Omental fat pad (tissue), 4 donors: ENCODE measurements around the gene PARVG. TPM values are rescaled to one million over a fixed set of nuclear protein-coding genes. Genes with fewer than 3 reads are reported as not detected.

Experiments used
- ATAC-seq: fragments of 150-250 bp; one replicate; pipeline ENCODE4 v1.9.1; 2016; ENCODE audit warnings: mild to moderate bottlenecking, moderate library complexity; ENCODE audit not compliant: low FRiP score
- DNase-seq: peaks from one replicate; pipeline ENCODE4 v3.0.0-alpha.2; 2019; ENCODE audit warnings: low spot score
- total RNA-seq, 4 donors: library from RNA; depleted of rRNA; stranded (reverse); fragments of >200 nt; gene quantifications; one replicate each; pipeline ENCODE4 v1.1.0, GENCODE V29; 2016
- TF ChIP-seq, protein P1 (sequence below), 3 donors: fragments of 450-650 bp; IDR thresholded peaks; one replicate each; pipeline ENCODE4 v1.5.1; 2016 to 2017; ENCODE audit warnings: antibody characterized with exemption in 3 of 3, mild to moderate bottlenecking in 3 of 3, moderate library complexity in 2 of 3

The PARVG gene
- total RNA-seq, 4 donors from 2014 or later = 19.4 to 56.7 (median 39.6) TPM

DNA sequence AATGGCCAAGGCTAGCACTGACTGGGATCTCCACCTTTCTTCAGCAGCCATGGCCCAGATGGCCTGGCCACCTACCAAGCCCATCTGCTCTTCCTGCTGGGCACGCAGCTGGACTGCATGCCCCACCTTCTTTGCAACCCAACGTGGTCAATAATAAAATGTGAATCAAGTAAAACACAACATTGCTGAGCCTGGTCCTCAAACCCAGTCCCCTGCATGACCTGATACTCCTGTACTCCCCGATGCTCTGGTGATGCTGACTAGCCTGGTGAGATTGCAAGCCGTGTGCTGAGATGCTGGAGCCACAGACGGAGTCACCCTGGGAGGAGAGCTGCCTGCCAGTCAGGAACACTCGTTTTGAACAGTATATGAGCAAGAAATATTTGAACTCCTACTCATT is 34.0 kb downstream of the PARVG start:
- ATAC-seq = no peak
- TF ChIP-seq, protein P1, sequence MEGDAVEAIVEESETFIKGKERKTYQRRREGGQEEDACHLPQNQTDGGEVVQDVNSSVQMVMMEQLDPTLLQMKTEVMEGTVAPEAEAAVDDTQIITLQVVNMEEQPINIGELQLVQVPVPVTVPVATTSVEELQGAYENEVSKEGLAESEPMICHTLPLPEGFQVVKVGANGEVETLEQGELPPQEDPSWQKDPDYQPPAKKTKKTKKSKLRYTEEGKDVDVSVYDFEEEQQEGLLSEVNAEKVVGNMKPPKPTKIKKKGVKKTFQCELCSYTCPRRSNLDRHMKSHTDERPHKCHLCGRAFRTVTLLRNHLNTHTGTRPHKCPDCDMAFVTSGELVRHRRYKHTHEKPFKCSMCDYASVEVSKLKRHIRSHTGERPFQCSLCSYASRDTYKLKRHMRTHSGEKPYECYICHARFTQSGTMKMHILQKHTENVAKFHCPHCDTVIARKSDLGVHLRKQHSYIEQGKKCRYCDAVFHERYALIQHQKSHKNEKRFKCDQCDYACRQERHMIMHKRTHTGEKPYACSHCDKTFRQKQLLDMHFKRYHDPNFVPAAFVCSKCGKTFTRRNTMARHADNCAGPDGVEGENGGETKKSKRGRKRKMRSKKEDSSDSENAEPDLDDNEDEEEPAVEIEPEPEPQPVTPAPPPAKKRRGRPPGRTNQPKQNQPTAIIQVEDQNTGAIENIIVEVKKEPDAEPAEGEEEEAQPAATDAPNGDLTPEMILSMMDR (IDR thresholded peaks at IDR 0.05) = no peak
- DNase-seq = no peak

GRCh38 chr22:44215287-44215686 is 34.6 kb downstream of the PARVG start:
- DNase-seq = no peak
- TF ChIP-seq, protein P1 (IDR thresholded peaks at IDR 0.05) = no peak

GRCh38 chr22:44217346-44217745 is 36.6 kb downstream of the PARVG start:
- DNase-seq (no peak), ATAC-seq (no peak)

More at GRCh38 chr22:44215287-44215686, 34.6 kb downstream of the PARVG start:
- no peak for ATAC-seq

GRCh38 chr22:44218071-44218470 is 37.3 kb downstream of the PARVG start:
- TF ChIP-seq, protein P1 (IDR thresholded peaks at IDR 0.05) = no peak
- ATAC-seq (no peak), DNase-seq (no peak)

More at GRCh38 chr22:44217346-44217745, 36.6 kb downstream of the PARVG start:
- TF ChIP-seq, protein P1 (IDR thresholded peaks at IDR 0.05) = no peak

DNA sequence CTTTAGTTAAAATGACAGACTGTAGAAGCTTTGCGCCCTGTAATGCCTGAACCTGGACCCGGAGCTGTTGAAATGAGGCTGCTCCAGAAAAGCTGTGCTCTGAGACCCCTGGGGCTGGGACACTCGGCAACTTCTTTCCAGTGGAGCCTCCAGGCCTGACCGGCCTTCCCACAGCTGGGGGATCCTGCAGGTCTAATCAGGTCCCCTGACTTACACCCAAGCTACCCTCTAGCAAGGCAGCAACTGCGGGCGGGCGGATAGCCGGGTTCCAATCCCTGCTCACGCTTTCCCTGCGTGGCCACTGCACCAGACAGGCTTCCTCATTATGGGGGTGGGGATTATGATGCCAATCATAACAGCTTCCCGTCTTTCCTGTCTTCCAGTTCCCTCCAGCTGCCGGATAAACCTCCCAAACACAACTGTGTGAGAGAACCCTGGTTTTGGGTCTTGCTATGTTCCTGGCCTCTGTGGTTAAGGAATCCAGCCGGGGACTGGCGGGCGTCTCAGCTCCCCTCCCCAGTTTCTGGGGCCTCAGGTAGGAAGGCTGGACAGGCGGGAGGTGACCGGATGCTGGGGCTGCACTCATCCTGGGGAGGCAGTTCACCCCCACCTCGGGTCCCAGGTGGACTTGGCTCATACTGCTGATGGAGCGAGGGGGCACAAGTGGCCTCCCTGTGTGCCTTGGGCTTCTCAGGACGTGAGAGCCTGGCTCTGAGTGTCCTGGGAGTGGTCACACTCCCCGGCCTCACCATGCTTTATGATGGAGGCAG is 38.6 kb downstream of the PARVG start:
- no peak for ATAC-seq

GRCh38 chr22:44220727-44221680 is 40.3 kb downstream of the PARVG start:
- no peak for DNase-seq
- no peak for ATAC-seq
- TF ChIP-seq, protein P1 (IDR thresholded peaks at IDR 0.05) = no peak

More for the DNA sequence above, 38.6 kb downstream of the PARVG start:
- no peak for DNase-seq
- TF ChIP-seq, protein P1 (IDR thresholded peaks at IDR 0.05) = no peak
